ENCODE measurements around the gene XPC. TPM values are rescaled to one million over a fixed set of nuclear protein-coding genes. Genes with fewer than 3 reads are reported as not detected.

The XPC gene
- total RNA-seq, 1 experiment from 2014 or later, result 15.1 TPM

- intact Hi-C loops (cut with micrococcal nuclease; ENCODE audit: unreplicated experiment) (loop anchor here (5.0 kb wide), 2 partner anchors 61 to 266 kb away; no protein-coding TSS in a partner anchor), in situ Hi-C loops (cut with HindIII; ENCODE audit: low pct_unique_long_range_greater_than_20kb, low sequenced_read_pairs) (no loop called here)
- H3K27ac ChIP-seq (ENCODE audit: low read length), result no peak overlapping the region
- CTCF ChIA-PET, result interaction anchor here (0.9 kb wide), 1 partner anchor 267 kb away, joined by 5 read pairs; no protein-coding TSS in a partner anchor
- peaks cover 5% of the 10 kb centered on the region; the same call in 1 of the 2 replicates for H3K36me3 ChIP-seq (ENCODE audit: control insufficient read depth, insufficient read depth, low read length)
- H3K4me3 ChIP-seq (ENCODE audit: low read depth in 2 of 2, low read length in 2 of 2), result no peak overlapping the region
- H3K4me1 ChIP-seq (ENCODE audit: control insufficient read depth, insufficient read depth, low read length), result peaks cover 22% of the 10 kb centered on the region
- no peak for TF ChIP-seq POLR2AphosphoS5 (IDR thresholded peaks at IDR 0.05; ENCODE audit: low read depth, low read length)
- no peak for TF ChIP-seq REST (IDR thresholded peaks at IDR 0.05; ENCODE audit: insufficient read depth in 1 of 2, low read depth in 2 of 2, low read length in 1 of 2)
- no peak for TF ChIP-seq CTCF (IDR thresholded peaks at IDR 0.05)
- TF ChIP-seq TCF7L2 (IDR thresholded peaks at IDR 0.05; ENCODE audit: low read depth, low read length), result no peak
- TF ChIP-seq SIN3A (IDR thresholded peaks at IDR 0.05; ENCODE audit: borderline replicate concordance, insufficient read depth, low read depth, low read length), result no peak
- ATAC-seq (no peak), DNase-seq (ENCODE audit: low read depth, low spot score) (no peak)
- no TSS peak for BruUV-seq (replicated peaks)
- no peaks in the 10 kb centered on the region for H3K9me3 ChIP-seq (ENCODE audit: control insufficient read depth, insufficient read depth, low read depth, low read length)
- POLR2A ChIA-PET, result interaction anchor here (0.5 to 0.6 kb wide), 2 partner anchors 12 to 51 kb away, joined by 3 to 5 read pairs; no protein-coding TSS in a partner anchor
- no peaks in the 10 kb centered on the region for H3K27me3 ChIP-seq (ENCODE audit: control insufficient read depth, insufficient read depth, low read length)
Measured at GRCh38 chr3:14200841-14201240, 22.4 kb upstream of the XPC start.

- Histone ChIP-seq H3K27me3 (ENCODE audit: control insufficient read depth, insufficient read depth, low read length) (no peaks in the 10 kb centered on the region), H3K4me3 (ENCODE audit: low read depth in 2 of 2, low read length in 2 of 2) (no peak overlapping the region), H3K4me1 (ENCODE audit: control insufficient read depth, insufficient read depth, low read length) (peaks cover 22% of the 10 kb centered on the region), H3K36me3 (ENCODE audit: control insufficient read depth, insufficient read depth, low read length) (peaks cover 5% of the 10 kb centered on the region; the same call in 1 of the 2 replicates), H3K27ac (ENCODE audit: low read length) (no peak overlapping the region), H3K9me3 (ENCODE audit: control insufficient read depth, insufficient read depth, low read depth, low read length) (no peaks in the 10 kb centered on the region)
- ChIA-PET CTCF (no interaction called here), POLR2A (no interaction called here)
- no TSS peak for BruUV-seq (replicated peaks)
- TF ChIP-seq REST (IDR thresholded peaks at IDR 0.05; ENCODE audit: insufficient read depth in 1 of 2, low read depth in 2 of 2, low read length in 1 of 2) (no peak), CTCF (IDR thresholded peaks at IDR 0.05) (no peak), SIN3A (IDR thresholded peaks at IDR 0.05; ENCODE audit: borderline replicate concordance, insufficient read depth, low read depth, low read length) (no peak), TCF7L2 (IDR thresholded peaks at IDR 0.05; ENCODE audit: low read depth, low read length) (no peak), POLR2AphosphoS5 (IDR thresholded peaks at IDR 0.05; ENCODE audit: low read depth, low read length) (no peak)
- in situ Hi-C loops (cut with HindIII; ENCODE audit: low pct_unique_long_range_greater_than_20kb, low sequenced_read_pairs), result no loop called here
- intact Hi-C loops (cut with micrococcal nuclease; ENCODE audit: unreplicated experiment), result loop anchor here (5.0 kb wide), 2 partner anchors 62 to 267 kb away; no protein-coding TSS in a partner anchor
- ATAC-seq (no peak), DNase-seq (ENCODE audit: low read depth, low spot score) (no peak)
Measured at GRCh38 chr3:14200276-14200675, 21.9 kb upstream of the XPC start.
